Aorta (tissue), 5 donors: ENCODE measurements around the gene RAB30. TPM values are rescaled to one million over a fixed set of nuclear protein-coding genes. Genes with fewer than 3 reads are reported as not detected.

Experiments
- ATAC-seq: fragments of 200-7000 bp; cut with Tn5 transposase; one replicate; pipeline ENCODE4 v1.9.1; 2022; ENCODE audit warnings: moderate library complexity; ENCODE audit not compliant: low FRiP score
- DNase-seq, 2 donors: peaks; one replicate each; pipeline ENCODE4 v3.0.0-alpha.2; 2020
- H3K27ac ChIP-seq, 2 donors: one replicate each; pipeline ENCODE4 v1.5.1; 2013; ENCODE audit warnings: low read length in 2 of 2, mild to moderate bottlenecking in 2 of 2, moderate library complexity in 2 of 2, control low read depth in 1 of 2, inconsistent platforms in 1 of 2, low read depth in 1 of 2
- H3K27me3 ChIP-seq, 2 donors: one replicate each; pipeline ENCODE4 v1.6.1; 2013; ENCODE audit warnings: control low read depth in 1 of 2, low read length in 1 of 2, mild to moderate bottlenecking in 1 of 2, moderate library complexity in 1 of 2; ENCODE audit not compliant: insufficient read depth in 2 of 2, control insufficient read depth in 1 of 2
- H3K36me3 ChIP-seq, 2 donors: one replicate each; pipeline ENCODE4 v1.6.1; 2013; ENCODE audit warnings: control low read depth in 1 of 2, low read length in 1 of 2, mild to moderate bottlenecking in 1 of 2; ENCODE audit not compliant: insufficient read depth in 2 of 2, control insufficient read depth in 1 of 2
- H3K4me1 ChIP-seq, 2 donors: one replicate each; pipeline ENCODE4 v1.6.1; 2013; ENCODE audit warnings: low read length in 2 of 2, control low read depth in 1 of 2, mild to moderate bottlenecking in 1 of 2, moderate library complexity in 1 of 2; ENCODE audit not compliant: insufficient read depth in 2 of 2, control insufficient read depth in 1 of 2
- H3K4me3 ChIP-seq, 2 donors: one replicate each; pipeline ENCODE4 v1.5.1; 2013; ENCODE audit warnings: low read length in 2 of 2, control low read depth in 1 of 2, mild to moderate bottlenecking in 1 of 2
- H3K9me3 ChIP-seq: one replicate; pipeline ENCODE4 v1.6.1; 2013; ENCODE audit warnings: mild to moderate bottlenecking, low read length; ENCODE audit not compliant: control insufficient read depth
- WGBS, 2 donors: extraction: QIAGEN DNeasy Blood & Tissue Kit; methylation state at CpG; one replicate each; pipeline ENCODE4 v1.1.7; 2013; 5-methylcytosine and 5-hydroxymethylcytosine counted together
- intact Hi-C, 2 donors: fragments of 100-400 bp; cut with DNase I; formaldehyde crosslinking; loops; one replicate each; pipeline versions ENCODE4 v1.14.2 to v1.15.0; 2022
- polyA plus RNA-seq, 2 donors: library from polyadenylated mRNA; stranded (reverse); fragments of 200-250 nt; gene quantifications; one replicate each; pipeline ENCODE4 v1.2.3, GENCODE V29; 2013
- total RNA-seq, 2 donors: library from RNA; stranded (reverse); fragmentation: NEBNext Ultra II Directional; extraction: Animal tissue kit (Norgen Biotek cat#: 25700); gene quantifications; one replicate each; pipeline ENCODE4 v1.2.1, GENCODE V29; 2021
- donor health status: healthy with polysubstance abuse.
- donor health status: Bipolar disorder and iron deficiency.
- donor health status: DM: no; HTN: no; CAD: no.
- donor health status: DM: no; HTN: no; CAD: no.
- donor health status: DM: yes; HTN: yes; CAD: no.

The RAB30 gene
- total and polyA plus RNA-seq, 4 donors: 2.9 to 44.1 (median 12.0) TPM

GRCh38 chr11:83025267-83025704 lies 46.4 kb downstream of the RAB30 start:
- Histone ChIP-seq H3K27me3 (no peaks in the 10 kb centered on the region), H3K9me3 (no peaks in the 10 kb centered on the region), H3K4me3 (no peak overlapping the region), H3K27ac (no peak overlapping the region), H3K36me3 (no peaks in the 10 kb centered on the region), H3K4me1 (peaks cover 0 to 4% of the 10 kb centered on the region in 2 donors)
- WGBS, 2 donors: 52 to 68% methylated on average over 2 of the region's 2 CpGs
- ATAC-seq (no peak), DNase-seq (no peak)
- intact Hi-C loops: no loop called here

GRCh38 chr11:83024270-83024854 lies 47.3 kb downstream of the RAB30 start:
- no peaks in the 10 kb centered on the region for H3K27me3 ChIP-seq
- H3K36me3 ChIP-seq: no peaks in the 10 kb centered on the region
- no peak overlapping the region for H3K27ac ChIP-seq
- 88 to 94% methylated on average over 3 of the region's 3 CpGs for WGBS, 2 donors
- intact Hi-C loops: no loop called here
- H3K4me3 ChIP-seq: no peak overlapping the region
- ATAC-seq: no peak
- H3K9me3 ChIP-seq: no peaks in the 10 kb centered on the region
- peaks cover 0 to 4% of the 10 kb centered on the region in 2 donors for H3K4me1 ChIP-seq
- DNase-seq: no peak

DNA sequence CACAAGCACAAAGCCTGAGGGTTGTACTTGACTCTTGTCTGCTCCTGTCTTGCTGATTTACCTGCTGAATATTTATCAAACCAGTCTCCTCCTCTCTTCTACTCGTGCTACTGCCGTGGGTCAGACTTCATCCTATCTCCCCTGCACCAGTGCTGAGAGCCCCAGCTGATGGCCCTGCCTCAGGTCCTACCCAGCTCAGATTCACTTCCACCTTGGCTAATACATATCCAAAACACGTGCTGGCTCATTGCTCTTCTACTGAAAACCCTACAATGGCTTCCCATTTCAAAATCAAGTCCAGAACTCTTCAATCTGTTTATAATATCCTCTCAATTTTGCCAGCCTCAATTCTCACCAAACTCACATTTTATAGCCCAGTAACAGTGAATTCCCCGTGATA lies 48.3 kb downstream of the RAB30 start:
- no peaks in the 10 kb centered on the region for H3K36me3 ChIP-seq
- H3K4me3 ChIP-seq: no peak overlapping the region
- ATAC-seq (no peak), DNase-seq (no peak)
- no peaks in the 10 kb centered on the region for H3K27me3 ChIP-seq
- no peak overlapping the region for H3K27ac ChIP-seq
- 60 to 74% methylated on average over 4 of the region's 4 CpGs for WGBS, 2 donors
- intact Hi-C loops: no loop called here
- no peaks in the 10 kb centered on the region for H3K9me3 ChIP-seq
- peaks cover 0 to 4% of the 10 kb centered on the region in 2 donors for H3K4me1 ChIP-seq

- Histone ChIP-seq H3K9me3 (no peaks in the 10 kb centered on the region), H3K4me3 (no peak overlapping the region), H3K4me1 (peaks cover 0 to 4% of the 10 kb centered on the region in 2 donors), H3K27me3 (no peaks in the 10 kb centered on the region), H3K27ac (no peak overlapping the region), H3K36me3 (no peaks in the 10 kb centered on the region)
- no peak for ATAC-seq
- WGBS, 2 donors: 96 to 97% methylated on average over 2 of the region's 2 CpGs
- intact Hi-C loops: no loop called here
- DNase-seq: no peak
These were observed 49.9 kb downstream of the RAB30 start for GRCh38 chr11:83021780-83022125.

DNA sequence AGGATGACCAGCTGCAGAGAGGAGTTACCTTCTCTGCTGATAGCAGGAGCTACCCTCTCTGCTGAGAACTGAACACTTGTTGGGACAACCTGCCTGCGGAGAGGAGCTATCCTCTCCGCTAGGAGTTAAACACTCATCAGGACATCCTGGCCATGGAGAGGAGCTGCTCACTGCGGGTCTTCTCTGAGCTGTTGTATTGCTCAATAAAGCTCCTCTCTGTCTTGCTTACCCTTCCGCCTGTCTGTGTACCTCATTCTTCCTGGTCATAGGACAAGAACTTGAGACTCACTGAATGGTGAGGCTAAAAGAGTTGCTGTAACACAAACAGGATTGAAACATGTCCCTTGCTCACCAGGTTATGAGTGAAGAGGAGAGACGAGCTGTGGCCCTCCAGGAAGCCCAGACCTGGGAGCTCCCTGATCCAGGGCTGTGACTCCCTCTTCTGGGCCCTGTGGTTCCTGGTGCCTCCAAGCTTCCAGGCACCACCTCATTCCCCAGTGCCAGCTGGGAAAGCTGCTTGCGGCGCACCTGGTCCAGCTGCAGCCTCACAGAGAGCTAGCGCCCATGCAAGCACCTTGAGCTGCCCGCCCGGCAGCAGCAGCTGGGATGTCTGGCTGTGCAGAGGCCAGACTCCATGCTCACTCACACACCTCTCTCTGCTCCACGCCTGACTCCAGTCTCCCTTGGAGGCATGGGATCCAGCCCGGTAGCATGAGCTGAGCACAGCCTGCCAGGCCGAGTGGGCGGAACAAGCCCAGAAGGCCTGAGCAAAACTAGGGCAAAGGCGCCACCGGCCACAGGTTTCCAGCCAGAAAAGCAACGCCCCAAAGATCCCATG lies 50.5 kb downstream of the RAB30 start:
- no peak overlapping the region for H3K27ac ChIP-seq
- H3K4me3 ChIP-seq: no peak overlapping the region
- DNase-seq (no peak), ATAC-seq (no peak)
- 90% methylated on average over 17 of the region's 17 CpGs for WGBS, 2 donors
- no peaks in the 10 kb centered on the region for H3K9me3 ChIP-seq
- H3K27me3 ChIP-seq: no peaks in the 10 kb centered on the region
- no peaks in the 10 kb centered on the region for H3K36me3 ChIP-seq
- intact Hi-C loops: no loop called here
- H3K4me1 ChIP-seq: peaks cover 0 to 4% of the 10 kb centered on the region in 2 donors

GRCh38 chr11:83019888-83020579 lies 51.7 kb downstream of the RAB30 start:
- Histone ChIP-seq H3K9me3 (no peaks in the 10 kb centered on the region), H3K4me3 (no peak overlapping the region), H3K36me3 (no peaks in the 10 kb centered on the region), H3K27me3 (no peaks in the 10 kb centered on the region), H3K27ac (no peak overlapping the region), H3K4me1 (peaks cover 0 to 4% of the 10 kb centered on the region in 2 donors)
- DNase-seq (peak in 1 of 2 donors; percentile 73), ATAC-seq (no peak)
- intact Hi-C loops: no loop called here
- WGBS, 2 donors: 82 to 83% methylated on average over 12 of the region's 12 CpGs

DNA sequence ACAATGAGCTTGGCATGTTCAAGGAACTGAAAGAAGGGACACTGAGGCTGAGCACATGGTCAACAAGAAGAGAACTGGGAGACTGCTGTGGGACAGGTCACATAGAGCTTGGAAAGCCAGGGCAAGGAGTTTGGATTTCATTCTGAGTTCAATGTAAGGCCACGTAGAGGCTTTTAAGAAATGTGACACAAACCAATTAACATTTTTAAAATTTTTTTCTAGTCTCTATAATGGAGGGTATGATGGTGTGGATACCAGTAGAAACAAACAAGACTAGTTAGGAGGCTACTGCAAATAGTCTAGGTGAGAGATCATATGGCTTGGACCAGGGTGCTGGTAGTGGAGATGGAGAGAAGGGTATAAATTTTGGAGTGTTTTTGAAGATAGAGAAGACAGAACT lies 56.7 kb downstream of the RAB30 start:
- Histone ChIP-seq H3K4me1 (peaks cover 2 to 3% of the 10 kb centered on the region in 2 donors), H3K9me3 (no peaks in the 10 kb centered on the region), H3K36me3 (no peaks in the 10 kb centered on the region), H3K27me3 (no peaks in the 10 kb centered on the region), H3K4me3 (no peak overlapping the region), H3K27ac (no peak overlapping the region)
- WGBS, 2 donors: 92 to 97% methylated on average over 1 of the region's 1 CpG
- DNase-seq: no peak
- intact Hi-C loops: no loop called here
- no peak for ATAC-seq

DNA sequence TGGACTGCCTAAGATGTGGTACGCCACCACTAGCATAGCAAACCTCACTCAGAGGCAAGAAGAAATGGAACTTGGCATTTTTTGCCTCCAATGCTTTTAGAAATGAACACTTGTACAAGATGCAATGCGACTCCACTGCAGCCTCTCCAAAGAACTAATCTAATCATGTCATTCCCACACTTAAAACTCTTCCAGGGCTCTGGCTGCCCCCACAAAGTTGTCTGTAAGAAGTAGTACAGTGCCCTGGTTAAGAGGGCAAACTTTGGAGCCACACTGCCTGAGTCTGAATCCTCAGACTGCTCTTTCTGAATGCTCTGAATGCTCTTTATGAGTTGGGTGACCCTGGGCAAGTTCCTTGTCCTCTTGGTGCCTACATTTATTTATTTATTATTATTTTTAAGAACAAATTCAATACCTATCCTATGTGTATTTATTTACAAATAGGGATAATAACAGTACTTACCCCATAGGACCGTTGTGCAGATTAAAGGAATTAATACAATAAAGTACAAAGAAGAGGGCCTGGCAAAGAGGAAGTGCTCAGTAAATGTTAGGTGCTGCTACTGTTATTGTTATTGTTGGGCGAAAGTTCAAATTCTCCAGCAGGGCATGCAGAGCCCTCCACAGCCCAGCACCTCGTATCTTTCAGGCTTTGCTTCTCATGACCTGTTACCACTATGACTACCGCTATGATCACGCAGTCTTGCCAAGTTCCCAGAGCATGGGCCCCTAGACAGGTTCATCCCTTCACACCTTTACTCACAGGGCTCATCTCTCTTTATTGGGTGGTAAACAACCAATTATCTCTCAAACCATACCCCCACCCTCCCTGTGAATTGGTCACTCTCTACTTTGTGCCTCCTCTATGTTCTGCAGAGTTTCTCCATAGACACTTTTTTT lies 59.3 kb downstream of the RAB30 start:
- WGBS, 2 donors: 84% methylated on average over 7 of the region's 7 CpGs
- Histone ChIP-seq H3K4me3 (no peak overlapping the region), H3K27me3 (no peaks in the 10 kb centered on the region), H3K27ac (no peak overlapping the region), H3K4me1 (peaks cover 3 to 9% of the 10 kb centered on the region in 2 donors), H3K36me3 (no peaks in the 10 kb centered on the region), H3K9me3 (no peaks in the 10 kb centered on the region)
- DNase-seq: no peak
- intact Hi-C loops: no loop called here
- ATAC-seq: no peak
